ENCODE measurements around the gene HSD17B14.
"Not testable (repeated sequence)": the region's sequence is repeated elsewhere in the genome, so short reads cannot be mapped to it uniquely, and the experiment has no call there.

HSD17B14 gene

DNA sequence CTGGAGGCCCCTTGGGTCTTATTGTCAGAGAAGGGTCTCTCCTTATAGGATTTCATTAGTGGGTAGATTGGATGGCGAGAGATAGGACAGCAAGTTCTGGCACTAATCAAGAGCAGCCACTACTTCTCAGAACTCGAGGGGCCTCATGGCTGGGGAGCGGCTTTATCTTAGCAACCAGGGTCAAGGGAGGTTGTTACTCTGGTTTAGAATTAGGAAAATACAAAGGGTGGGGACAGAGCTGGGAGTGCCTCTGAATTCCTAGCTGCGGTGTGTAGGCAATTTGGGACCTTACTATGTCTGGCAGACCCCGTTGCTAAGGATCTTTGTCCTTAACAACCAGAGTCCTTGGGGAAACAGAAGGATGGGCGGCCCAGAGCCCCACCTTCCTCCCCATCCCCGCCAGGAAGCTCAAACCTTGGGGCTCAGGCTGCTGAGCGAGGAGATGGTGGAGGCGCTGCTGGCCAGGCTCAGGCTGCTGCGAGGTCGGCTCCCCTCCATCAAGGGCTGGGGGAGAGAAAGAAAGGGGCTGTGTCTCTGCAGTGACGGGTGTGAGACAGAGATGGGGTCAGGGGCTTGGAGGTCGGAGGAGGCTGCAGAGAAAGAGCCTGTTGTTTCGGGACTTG is 30.9 kb upstream of the HSD17B14 start:
- no peak for DNase-seq

DNA sequence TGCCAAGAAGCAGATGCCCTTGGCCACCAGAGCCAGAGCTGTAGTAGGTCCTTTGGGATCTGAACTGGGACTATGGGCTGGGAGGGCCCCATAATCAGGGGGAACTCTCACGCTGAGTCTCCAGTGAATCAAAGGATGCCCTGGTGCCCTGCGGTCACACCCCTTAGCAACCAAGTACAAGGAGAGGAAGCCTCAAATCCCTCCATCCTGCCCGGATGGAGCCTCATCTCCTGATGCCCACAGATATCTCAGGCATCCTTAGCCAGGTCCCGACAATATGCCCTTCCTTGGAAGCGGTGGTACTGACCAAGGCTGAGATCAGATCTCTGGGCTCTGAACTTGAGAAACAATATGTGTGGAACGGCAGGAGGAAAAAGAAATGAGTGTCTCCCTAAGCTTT is 30.4 kb upstream of the HSD17B14 start:
- DNase-seq = no peak

DNA sequence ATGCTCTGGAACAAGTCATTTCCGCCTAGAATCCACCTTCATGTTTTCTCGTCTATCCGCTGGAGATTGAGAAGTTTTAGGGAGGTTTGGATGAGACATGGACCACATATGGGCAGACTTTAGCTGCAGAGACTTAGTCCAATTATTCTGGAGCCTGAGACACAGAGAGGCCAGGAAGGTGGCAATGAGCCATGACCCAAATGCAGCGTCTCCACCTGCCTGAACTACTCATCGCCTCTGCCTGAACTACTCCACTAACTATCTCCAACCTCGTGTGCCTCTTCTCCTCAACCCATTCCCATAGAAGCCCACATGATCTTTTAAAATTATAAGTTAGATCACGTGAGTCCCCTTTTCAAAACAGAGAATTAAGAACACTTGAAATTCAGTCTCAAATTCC is 26.5 kb upstream of the HSD17B14 start:
- DNase-seq = no peak

DNA sequence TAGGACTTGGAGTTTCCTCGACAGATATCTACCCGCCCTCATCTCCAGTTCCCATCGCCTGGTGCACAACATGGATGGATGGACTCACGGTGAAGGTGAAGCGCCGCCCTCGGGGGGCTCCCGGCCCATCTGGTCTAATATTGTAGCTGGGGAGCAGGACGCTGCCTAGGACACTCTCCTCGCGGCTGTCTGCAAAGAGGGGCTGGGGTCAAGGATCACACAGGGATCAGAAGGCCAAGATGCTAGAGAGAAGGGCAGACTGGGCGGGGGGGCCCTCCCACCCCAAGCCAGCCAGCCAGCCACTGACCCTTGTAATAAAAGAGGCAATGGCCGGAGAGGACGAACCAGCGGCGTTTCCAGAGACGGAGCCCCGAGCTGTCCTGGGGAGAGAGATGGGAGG is 25.0 kb upstream of the HSD17B14 start:
- DNase-seq = no peak

DNA sequence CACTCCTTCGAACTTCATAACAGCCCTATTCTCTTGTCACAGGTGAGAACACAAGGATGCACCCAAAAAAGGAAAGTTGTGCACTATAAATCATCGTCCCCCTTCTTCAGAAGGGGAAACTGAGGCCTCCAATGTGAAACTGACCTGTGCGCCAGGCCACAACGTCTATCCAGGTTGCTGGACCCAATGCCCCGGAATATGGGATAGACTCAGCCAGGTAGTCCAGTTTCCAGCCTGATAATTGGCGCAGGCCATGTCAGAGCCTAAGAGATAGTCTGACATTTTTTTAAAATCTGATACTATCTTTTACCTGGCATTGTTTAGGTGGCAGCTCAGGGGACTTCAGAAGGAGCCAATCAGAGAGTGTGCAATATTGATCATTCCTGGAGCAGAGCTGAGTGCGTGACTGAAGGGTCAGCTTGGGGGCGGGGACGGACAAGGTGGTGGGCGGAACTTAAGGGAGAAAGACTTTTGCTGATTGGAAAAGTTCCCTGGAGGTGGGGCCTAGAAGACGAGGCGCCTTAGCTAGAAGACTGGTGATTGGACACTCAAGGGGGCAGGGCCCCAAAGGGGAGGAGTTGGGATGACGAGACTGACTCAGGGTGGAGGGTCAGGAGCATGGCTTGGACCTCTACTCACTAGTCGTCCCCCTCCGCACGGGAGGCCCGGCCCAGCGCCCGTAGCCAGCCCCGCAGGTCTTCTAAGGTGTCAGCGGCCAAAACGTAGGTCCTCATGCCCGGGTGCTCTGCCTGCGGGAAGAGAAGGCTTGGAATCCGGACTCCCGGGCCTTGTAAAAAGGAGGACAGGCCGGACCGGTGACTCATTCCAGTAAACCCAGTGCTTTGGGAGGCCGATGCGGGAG is 23.7 kb upstream of the HSD17B14 start:
- DNase-seq = no peak

DNA sequence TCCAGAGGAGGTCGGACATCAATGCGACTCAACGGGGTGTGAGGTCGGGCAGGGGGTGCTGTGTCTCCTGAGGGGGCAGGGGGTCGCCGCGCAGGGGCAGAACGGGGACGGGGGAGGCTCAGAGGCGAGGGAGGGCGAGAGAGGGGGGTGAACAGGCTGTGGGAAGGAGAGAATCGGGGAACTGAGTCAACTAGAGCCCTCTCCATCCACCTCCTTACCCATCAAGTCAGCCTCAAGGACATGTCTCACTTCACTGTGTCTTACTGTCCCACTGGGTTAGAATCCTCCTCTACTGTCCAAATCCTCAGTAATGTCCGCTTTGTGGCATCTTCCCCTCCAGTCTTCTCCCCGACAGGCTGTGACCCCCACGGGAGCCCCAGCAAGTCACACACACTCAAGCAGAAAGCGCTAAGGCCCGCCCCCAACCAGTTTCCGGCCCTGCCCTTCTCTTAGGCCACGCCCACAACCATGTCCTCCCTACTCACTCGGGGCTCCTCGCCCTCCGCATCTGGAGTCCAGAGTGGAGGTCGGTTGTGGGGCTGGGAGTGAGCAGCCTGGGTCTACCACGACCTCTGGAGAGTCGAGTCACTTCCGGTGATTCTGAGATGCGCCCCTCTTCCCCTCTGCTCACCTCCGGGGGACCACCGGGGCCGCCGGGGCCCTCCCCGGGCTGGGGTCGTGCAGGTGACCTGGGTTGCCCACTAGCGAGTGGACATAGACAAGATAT is 22.9 kb upstream of the HSD17B14 start:
- no peak for DNase-seq

DNA sequence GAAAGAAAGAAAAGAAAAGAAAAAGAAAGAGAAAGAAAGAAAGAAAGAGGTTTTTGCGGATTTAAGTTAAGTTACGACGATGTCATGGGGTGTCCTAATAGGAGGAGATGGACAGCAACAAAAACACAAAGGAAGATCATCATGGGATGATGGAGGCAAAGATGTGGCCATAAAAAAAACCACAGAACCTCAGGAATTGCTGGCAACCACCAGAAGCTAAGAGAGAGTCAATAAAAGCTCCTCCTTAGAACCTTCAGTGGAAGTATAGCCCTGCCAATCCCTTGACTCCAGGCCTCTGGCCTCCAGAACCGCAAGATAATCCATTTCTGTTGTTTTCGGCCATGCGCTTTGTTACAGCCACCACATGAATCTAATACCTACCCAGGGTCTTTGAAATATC is 20.6 kb upstream of the HSD17B14 start:
- no peak for DNase-seq

DNA sequence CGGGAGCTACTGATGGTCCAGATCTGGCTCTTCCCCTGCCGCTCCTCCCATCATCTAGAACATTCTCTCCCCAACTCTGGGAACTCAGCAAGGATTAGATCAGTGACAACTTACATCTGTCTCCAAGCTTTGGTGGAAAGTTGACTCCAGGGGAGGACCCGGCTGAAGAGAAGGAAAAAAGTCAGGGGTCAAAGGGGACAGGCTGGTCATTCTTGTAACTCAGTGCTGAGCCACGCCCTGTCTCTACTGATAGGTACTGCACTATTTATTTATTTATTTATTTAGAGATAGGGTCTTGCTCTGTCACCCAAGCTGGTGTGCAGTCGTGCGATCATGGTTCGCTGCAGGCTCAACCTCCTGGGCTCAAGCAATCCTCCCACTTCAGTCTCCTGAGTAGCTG is 17.8 kb upstream of the HSD17B14 start:
- DNase-seq = no peak

DNA sequence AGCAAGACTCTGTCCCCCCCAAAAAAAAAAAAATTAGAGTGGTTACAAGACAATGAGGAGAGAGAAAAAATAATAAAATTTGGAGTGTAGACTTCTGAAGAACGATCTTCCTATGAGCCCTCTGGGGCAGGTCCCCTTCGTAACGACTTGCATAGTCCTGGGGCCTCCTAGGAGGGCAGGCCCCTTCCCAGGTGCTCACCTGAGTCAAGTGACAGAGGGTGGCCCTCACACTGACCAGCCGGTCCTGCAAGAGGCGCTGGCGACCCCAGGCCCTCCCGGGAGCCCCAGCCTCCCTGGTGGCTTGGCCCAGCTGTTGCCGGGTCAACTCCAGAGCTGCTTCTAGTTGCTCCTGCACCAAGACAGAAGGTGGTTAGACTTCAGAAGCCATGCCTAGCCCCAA is 17.2 kb upstream of the HSD17B14 start:
- DNase-seq = no peak

DNA sequence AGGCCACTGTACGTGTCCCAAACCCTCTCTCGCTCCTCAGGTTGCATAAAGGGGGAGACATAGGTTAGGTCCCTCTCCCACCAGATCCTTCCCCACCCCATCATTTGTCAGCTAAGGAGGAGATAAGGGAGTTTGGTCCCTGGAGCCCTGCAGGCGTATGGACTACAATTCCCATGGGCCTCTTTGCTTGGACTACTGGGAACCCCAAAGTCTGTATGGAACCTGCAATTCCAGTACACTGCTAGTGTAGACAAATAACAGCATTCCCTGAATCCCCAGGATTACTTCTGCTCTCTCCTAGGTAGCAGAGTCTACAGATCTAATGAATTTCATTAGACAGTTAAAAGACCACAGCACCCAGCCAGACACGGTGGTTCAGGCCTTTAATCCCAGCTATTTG is 16.0 kb upstream of the HSD17B14 start:
- no peak for DNase-seq

DNA sequence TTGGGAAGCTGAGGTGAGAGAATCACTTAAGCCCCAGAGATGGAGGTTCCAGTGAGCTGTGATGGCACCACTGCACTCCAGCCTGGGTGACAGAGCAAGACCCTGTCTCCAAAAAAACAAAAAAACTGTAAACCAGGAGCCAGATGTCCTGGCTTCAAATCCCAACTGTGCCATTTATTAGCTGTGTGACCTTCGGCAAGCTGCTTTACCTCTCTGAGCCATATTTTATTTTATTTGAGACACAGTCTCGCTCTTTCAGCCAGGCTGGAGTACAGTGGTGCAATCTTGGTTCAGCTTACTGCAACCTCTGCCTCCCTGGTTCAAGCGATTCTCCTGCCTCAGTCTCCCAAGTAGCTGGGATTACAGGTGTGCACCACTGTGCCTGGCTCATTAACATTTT is 10.4 kb upstream of the HSD17B14 start:
- not testable (repeated sequence) for DNase-seq

DNA sequence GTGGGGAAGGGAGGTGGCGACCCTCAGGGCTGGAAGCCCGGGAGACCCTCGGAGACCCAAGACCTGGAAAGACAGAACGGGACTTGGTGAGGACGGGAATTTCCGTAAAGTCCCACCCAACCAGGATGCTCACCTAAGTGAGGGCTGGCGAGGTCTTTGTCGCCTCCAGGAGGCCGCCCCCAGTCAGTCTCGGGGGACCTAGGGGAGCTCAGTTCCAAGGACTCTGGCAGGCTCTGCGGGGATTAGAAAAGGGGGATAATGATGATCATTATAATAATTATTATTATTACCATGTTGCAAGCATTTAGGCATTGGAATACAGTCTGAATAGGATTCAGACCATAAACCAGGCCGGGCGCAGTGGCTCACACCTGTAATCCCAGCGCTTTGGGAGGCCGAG is 9.1 kb upstream of the HSD17B14 start:
- no peak for DNase-seq

DNA sequence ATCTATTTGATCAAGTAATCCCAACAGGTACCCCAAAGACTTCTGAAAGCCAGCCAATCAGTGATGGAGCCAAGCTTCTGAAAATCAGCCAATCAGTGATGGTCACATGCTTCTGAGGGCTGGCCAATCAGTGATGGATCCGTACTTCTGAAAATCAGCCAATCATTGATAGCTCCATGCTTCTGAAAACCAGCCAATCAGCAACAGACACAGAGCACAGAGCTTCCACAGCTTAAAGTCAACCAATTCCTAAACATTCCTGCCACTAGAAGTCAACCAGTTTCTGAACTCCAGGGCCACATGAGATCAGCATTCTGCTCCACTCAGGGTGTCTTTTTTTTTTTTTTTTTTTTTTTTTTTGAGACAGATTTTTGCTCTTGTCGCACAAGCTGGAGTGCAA is 8.2 kb upstream of the HSD17B14 start:
- DNase-seq = peak; percentile 29

DNA sequence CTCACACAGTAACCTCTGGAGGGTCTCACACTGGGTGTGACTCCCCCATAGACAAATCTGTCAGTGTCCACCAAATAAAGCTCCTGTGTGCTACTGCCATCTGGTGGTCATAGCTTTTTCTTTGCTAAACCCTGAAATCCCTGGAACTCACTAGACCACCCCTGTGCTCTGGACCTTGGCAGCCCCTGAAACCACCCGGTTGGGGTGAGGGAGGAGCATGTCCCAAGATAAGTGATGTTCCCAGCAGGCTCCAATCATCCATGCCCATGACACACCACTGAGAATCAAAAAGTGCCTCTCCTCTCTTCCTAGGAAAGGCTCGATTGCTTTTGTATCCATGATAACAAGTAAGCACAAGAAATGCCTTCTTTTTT is 6.5 kb upstream of the HSD17B14 start:
- peak; percentile 20 for DNase-seq

DNA sequence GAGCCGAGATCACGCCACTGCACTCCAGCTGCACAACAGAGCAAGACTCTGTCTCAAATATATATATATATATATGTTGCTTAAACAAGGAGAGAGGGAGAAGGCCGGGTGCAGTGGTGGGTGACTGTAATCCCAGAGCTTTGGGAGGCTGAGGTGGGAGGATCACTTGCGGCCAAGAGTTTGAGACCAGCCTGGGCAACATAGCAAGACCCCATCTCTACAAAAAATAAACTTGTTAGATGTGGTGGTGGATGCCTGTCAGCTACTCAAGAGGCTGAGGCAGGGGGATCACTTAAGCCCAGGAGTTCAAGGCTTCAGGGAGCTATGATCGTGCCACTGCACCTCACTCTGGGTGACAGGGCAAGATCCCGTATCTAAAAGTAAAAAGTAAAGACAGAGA is 5.3 kb upstream of the HSD17B14 start:
- no peak for DNase-seq

DNA sequence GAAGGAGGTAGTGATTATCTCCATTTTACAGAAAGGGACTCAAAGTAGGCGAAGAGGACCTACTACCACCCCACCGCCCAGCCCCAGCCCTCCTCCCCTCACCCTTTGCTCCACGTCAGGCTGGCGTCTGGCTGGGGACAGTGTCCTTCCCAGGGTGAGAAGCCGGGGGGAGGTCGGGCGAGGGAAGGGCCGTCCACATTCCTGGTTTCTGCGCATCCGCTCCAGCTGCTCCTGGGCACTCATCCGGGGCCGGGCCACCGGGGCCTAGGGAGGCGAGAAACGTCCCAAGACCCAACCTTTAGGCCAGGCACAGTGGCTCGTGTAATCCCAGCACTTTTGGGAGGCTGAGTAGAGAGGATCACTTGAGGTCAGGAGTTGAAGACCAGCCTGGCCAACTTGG is 4.8 kb upstream of the HSD17B14 start:
- DNase-seq = no peak

DNA sequence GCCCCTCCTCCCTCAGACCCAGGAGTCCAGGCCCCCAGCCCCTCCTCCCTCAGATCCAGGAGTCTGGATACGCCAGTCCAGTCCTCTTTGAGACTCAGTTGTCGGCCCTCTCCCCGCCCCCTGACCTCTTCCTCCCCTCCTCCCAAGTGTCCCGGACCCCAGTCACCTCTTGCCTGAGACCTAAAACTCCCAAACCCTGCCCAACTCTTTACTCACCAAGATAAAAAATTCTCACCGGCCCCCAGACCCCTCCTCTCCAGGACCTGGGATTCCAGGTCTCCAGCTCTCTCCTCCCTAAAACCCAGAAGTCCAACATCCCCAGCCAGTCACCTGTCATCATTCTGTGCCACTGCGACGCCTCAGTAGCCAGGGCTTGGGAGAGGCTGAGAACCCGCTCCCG is 1.4 kb upstream of the HSD17B14 start:
- no peak for DNase-seq

DNA sequence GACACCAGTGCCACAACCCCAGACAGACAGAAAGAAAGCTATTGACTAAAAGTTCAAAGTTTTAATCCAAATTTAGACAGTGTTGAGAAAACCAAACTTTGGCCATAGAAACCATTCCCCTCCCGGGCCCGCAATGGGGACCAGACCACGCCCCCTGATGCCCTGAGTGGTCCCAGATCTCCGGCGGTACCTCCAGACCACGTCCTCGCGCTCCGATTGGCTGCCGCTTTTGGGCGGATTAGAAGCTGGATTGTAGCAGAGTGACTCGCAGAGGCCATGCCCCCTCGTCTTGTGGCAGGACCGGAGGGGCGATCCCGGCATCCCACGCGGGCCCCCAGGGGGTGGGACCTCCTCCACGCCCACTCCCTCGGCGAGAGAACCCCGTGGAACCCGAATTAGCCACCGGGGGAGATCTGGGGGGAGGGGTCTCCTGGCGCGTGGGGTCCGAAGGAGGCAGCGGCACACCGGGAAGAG is 797 bp upstream of the HSD17B14 start:
- peak; percentile 6 for DNase-seq

DNA sequence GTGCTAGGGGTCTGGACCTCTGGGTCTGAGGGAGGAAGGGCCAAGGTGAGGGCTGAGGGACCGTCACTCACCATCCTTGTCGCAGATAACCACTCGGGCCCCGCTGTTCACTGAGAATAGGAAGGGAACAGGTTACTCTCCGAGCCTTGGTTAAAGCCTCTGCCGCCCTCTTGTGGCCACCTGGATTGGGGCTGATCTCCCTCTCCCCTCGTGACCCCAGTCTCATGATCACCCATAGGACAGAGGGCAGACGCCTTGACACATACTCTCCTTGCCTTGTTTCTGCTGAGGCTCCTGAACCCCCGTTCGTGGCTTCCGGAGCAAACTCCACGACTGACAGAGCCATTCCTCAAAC is 580 bp downstream of the HSD17B14 start:
- peak; percentile 85 for DNase-seq

DNA sequence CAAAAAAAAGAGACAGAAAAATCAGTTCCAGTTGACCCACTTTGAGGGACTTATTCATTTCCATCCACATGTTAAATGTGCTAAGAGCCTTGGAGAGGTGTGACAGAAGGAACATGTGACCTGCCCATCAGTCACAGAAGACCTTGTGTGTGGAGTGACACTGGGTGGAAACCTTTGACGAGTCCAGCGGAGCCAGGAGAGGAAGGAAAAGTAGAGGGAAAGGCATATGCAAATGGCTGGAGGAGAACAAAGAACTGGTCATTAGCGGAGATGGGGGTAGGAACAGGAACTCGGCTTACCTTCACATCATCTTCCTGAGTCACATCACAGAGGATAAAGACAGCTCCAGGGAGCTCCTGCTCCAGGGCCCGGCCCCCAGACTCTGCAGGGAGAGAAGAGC is 2.3 kb downstream of the HSD17B14 start:
- DNase-seq = no peak

DNA sequence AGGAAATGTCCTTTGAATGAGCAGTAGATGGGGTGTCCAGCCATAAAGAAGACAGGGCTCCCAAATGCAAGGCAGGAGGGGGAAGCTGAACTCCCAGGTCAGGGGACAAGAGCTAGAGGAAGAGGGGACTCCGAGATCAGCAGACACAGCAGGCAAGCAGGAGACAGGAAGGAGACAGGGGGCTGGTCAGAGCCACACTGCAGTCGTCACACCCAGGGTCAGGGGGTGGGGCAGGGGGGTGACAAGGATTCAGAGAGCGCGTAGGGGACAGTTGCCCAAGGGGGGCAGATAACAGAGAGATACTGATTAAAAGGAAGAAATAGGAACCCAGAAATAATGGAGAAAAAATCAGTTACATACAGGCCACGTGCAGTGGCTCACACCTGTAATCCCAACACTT is 3.2 kb downstream of the HSD17B14 start:
- DNase-seq = no peak

DNA sequence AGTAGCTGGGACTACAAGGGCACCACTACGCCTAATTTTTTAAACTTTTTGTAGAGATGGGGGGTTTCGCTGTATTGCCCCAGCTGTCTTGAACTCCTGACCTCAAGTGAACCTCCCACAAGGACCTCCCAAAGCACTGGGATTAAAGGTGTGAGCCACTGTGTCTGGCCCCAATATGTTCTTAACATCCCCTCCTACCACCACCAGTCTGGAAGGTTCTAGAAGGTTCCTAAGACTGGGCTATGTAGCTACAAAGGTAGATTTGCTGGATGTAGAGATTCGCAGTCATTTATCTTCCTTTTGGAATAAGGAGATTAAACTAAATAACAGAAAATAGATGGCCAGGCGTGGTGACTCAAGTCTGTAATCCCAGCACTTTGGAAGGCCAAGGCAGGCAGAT is 5.3 kb downstream of the HSD17B14 start:
- no peak for DNase-seq

DNA sequence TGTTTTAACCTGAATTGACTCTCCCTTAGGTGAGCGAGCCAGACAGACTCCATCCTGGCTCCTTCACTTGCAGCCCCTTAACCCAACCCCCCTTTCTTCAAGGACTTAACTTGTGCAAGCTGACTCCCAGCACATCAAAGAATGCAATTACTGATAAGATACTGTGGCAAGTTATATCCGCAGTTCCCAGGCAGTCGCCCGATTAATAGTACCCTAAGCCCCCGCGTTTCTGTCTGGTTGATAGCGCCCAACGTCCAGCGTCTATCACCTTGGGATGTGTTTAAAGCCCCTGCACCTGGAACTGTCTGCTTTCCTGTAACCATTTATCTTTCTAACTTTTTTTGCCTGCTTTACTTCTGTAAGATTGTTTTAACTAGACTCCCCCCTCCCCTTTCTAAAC is 6.2 kb downstream of the HSD17B14 start:
- no peak for DNase-seq

DNA sequence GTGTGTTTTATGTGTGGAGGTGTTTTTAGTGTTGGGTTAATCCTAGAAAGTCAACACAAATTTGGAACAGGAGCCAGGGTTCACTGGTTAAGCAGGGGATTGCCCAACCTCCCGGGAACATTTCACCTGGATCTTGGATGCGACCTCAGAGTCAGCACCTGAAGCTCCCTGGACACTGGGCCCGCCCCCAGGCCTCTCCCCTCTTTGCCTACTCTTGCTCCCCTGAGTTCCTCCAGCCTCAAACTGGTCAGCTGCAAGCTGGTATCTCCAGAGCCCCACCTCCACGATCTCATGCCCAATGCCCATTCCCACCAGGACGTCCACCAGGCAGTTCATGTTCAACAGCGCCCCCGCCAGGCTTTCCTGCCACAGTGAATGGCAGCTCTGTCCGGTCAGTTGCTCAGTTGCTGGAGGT is 9.7 kb downstream of the HSD17B14 start:
- DNase-seq = no peak

Measured in COR-L47 (cell line).